Lung (tissue), 12 donors: Measurements from ENCODE around the gene GIT2. TPM values are rescaled to one million over a fixed set of nuclear protein-coding genes. Genes with fewer than 3 reads are reported as not detected.

Experiments used
- ATAC-seq: fragments of 200-7000 bp; cut with Tn5 transposase; one replicate; pipeline ENCODE4 v1.9.1; 2020; ENCODE audit warnings: moderate number of reproducible peaks; ENCODE audit not compliant: insufficient read depth, low FRiP score
- DNase-seq, 3 donors: peaks; one replicate each; pipeline ENCODE4 v3.0.0-alpha.2; 2013 to 2017
- H3K27ac ChIP-seq, 2 donors: one replicate each; pipeline ENCODE4 v1.5.1; 2013; ENCODE audit warnings: mild to moderate bottlenecking in 2 of 2, moderate library complexity in 2 of 2, control low read depth in 1 of 2, inconsistent platforms in 1 of 2, low read depth in 1 of 2, low read length in 1 of 2
- H3K27me3 ChIP-seq, 3 donors: one replicate each; pipeline ENCODE4 v1.5.1; 2013; ENCODE audit warnings: low read length in 2 of 3; ENCODE audit not compliant: control insufficient read depth in 3 of 3, insufficient read depth in 3 of 3
- H3K36me3 ChIP-seq, 4 donors: one replicate each; pipeline ENCODE4 v1.5.1; 2013; ENCODE audit warnings: low read length in 4 of 4, mild to moderate bottlenecking in 1 of 4, moderate library complexity in 1 of 4; ENCODE audit not compliant: control insufficient read depth in 4 of 4, insufficient read depth in 4 of 4
- H3K4me1 ChIP-seq, 5 donors: one replicate each; pipeline ENCODE4 v1.5.1; 2013; ENCODE audit warnings: low read length in 5 of 5, mild to moderate bottlenecking in 2 of 5, moderate library complexity in 1 of 5; ENCODE audit not compliant: control insufficient read depth in 5 of 5, insufficient read depth in 5 of 5
- H3K4me3 ChIP-seq: one replicate; pipeline ENCODE4 v1.5.1; 2013; ENCODE audit warnings: mild to moderate bottlenecking, control low read depth, moderate library complexity
- H3K9ac ChIP-seq, 2 donors: one replicate each; pipeline ENCODE4 v1.5.1; 2013; ENCODE audit warnings: low read length in 2 of 2, control low read depth in 1 of 2; ENCODE audit not compliant: insufficient read depth in 1 of 2
- H3K9me3 ChIP-seq, 4 donors: one replicate each; pipeline ENCODE4 v1.5.1; 2013; ENCODE audit warnings: low read length in 3 of 4, mild to moderate bottlenecking in 1 of 4, moderate library complexity in 1 of 4; ENCODE audit not compliant: control insufficient read depth in 4 of 4, insufficient read depth in 3 of 4
- CTCF ChIP-seq: IDR thresholded peaks from 2 replicates; pipeline ENCODE4 v1.5.1; 2012; ENCODE audit warnings: mild to moderate bottlenecking; ENCODE audit errors: control extremely low read depth, extremely low read depth
- WGBS, 2 donors: extraction: QIAGEN DNeasy Blood & Tissue Kit; methylation state at CpG; one replicate each; pipeline ENCODE4 v1.1.7; 2013; 5-methylcytosine and 5-hydroxymethylcytosine counted together
- polyA plus RNA-seq, 2 donors: library from polyadenylated mRNA; stranded (reverse); fragments of 200-250 nt; gene quantifications; one replicate each; pipeline ENCODE4 v1.2.1, GENCODE V29; 2013
- total RNA-seq, 2 donors: library from RNA; depleted of rRNA in 1 of 2; stranded (reverse); fragments of >200 nt in 1 of 2; gene quantifications; one replicate each; pipeline ENCODE4 v1.2.1, GENCODE V29; 2014 to 2021
- donor health status: control.
- donor health status: control.
- donor health status: Bipolar disorder and iron deficiency.
- donor health status: healthy.
- donor health status: DM: yes; HTN: yes; CAD: no.

GIT2 gene
- total and polyA plus RNA-seq, 4 donors, result 13.5 to 75.8 (median 40.1) TPM

GRCh38 chr12:110029290-110029815, 33.2 kb upstream of the GIT2 start:
- WGBS, 2 donors, result 65 to 82% methylated on average over 2 of the region's 2 CpGs
- peaks cover 4 to 42% (median 21%) of the 10 kb centered on the region in 4 donors for H3K36me3 ChIP-seq
- no peak overlapping the region for H3K4me3 ChIP-seq

GRCh38 chr12:110028323-110028722, 32.2 kb upstream of the GIT2 start:
- H3K36me3 ChIP-seq, result peaks cover 4 to 31% (median 21%) of the 10 kb centered on the region in 4 donors
- H3K27ac ChIP-seq, result no peak overlapping the region
- H3K9ac ChIP-seq, result no peak overlapping the region
- H3K4me3 ChIP-seq, result no peak overlapping the region
- no peaks in the 10 kb centered on the region for H3K27me3 ChIP-seq
- no peaks in the 10 kb centered on the region for H3K9me3 ChIP-seq
- WGBS, 2 donors, result 85 to 90% methylated on average over 6 of the region's 6 CpGs
- H3K4me1 ChIP-seq, result peaks cover 0 to 14% (median 2%) of the 10 kb centered on the region in 5 donors
- ATAC-seq (no peak), DNase-seq (no peak)
- TF ChIP-seq CTCF, result no peak

More at GRCh38 chr12:110029290-110029815, 33.2 kb upstream of the GIT2 start:
- no peaks in the 10 kb centered on the region for H3K9me3 ChIP-seq
- TF ChIP-seq CTCF, result no peak
- H3K9ac ChIP-seq, result no peak overlapping the region
- DNase-seq, result no peak
- ATAC-seq, result no peak
- no peak overlapping the region for H3K27ac ChIP-seq
- H3K4me1 ChIP-seq, result peaks cover 0 to 5% (median 0%) of the 10 kb centered on the region in 5 donors
- H3K27me3 ChIP-seq, result no peaks in the 10 kb centered on the region

GRCh38 chr12:110024051-110024450, 27.9 kb upstream of the GIT2 start:
- no peak for ATAC-seq
- WGBS, 2 donors, result 75 to 83% methylated on average over 2 of the region's 2 CpGs

More at GRCh38 chr12:110024051-110024450, 27.9 kb upstream of the GIT2 start:
- Histone ChIP-seq H3K4me1 (peaks cover 1 to 33% (median 6%) of the 10 kb centered on the region in 5 donors), H3K27me3 (no peaks in the 10 kb centered on the region), H3K36me3 (peaks cover 9 to 27% (median 23%) of the 10 kb centered on the region in 4 donors), H3K9me3 (no peaks in the 10 kb centered on the region), H3K4me3 (no peak overlapping the region), H3K27ac (no peak overlapping the region), H3K9ac (no peak overlapping the region)
- no peak for DNase-seq
- no peak for TF ChIP-seq CTCF
